PC-9 (cell line): ENCODE data around the gene YY2. TPM values are rescaled to one million over a fixed set of nuclear protein-coding genes. Genes with fewer than 3 reads are reported as not detected.
"Not testable (repeated sequence)": the region's sequence is repeated elsewhere in the genome, so short reads cannot be mapped to it uniquely, and the experiment has no call there.

Experiments
- BruUV-seq: library from RNA; stranded (reverse); fragments of 400-500 nt; replicated peaks from 2 replicates; lab custom pipeline; 2021; lab: Mats Ljungman, UMichigan
- CTCF ChIA-PET: fragments of 300-600 bp; sonication (Branson Sonifier 250); formaldehyde crosslinking; loops from one replicate; lab custom pipeline; 2022; ENCODE audit warnings: antibody characterized with exemption; lab: Charles Lee
- POLR2A ChIA-PET: fragments of 300-600 bp; sonication (Branson Sonifier 250); formaldehyde crosslinking; loops from one replicate; lab custom pipeline; 2022; ENCODE audit warnings: antibody characterized with exemption; ENCODE audit not compliant: unreplicated experiment; lab: Charles Lee
- DNase-seq, 2 experiments: peaks; one replicate each; pipeline versions ENCODE4 v3.0.0 to v3.0.0-alpha.2; 2015 to 2022; ENCODE audit warnings: mixed read lengths in 1 of 2
- H2AFZ ChIP-seq: fragments of 200-600 bp; sonication (generic); 2 replicates; pipeline ENCODE4 v1.8.1; 2017; ENCODE audit warnings: antibody characterized with exemption
- H3F3A ChIP-seq: fragments of 200-600 bp; sonication (generic); 2 replicates; pipeline ENCODE4 v1.8.1; 2017; ENCODE audit warnings: antibody characterized with exemption, mild to moderate bottlenecking, low read depth; ENCODE audit not compliant: insufficient read depth
- H3K27ac ChIP-seq: fragments of 200-600 bp; sonication (generic); 2 replicates; pipeline ENCODE4 v1.6.1; 2016; ENCODE audit warnings: mixed run types
- H3K27me3 ChIP-seq: fragments of 200-600 bp; sonication (generic); 2 replicates; pipeline ENCODE4 v1.6.1; 2016; ENCODE audit warnings: low read depth, mixed run types; ENCODE audit not compliant: insufficient read depth
- H3K36me3 ChIP-seq: fragments of 200-600 bp; sonication (generic); 2 replicates; pipeline ENCODE4 v1.6.1; 2016; ENCODE audit warnings: low read depth, mixed run types
- H3K4me1 ChIP-seq: fragments of 200-600 bp; sonication (generic); replicated peaks from 2 replicates; pipeline ENCODE4 v1.6.1; 2016; ENCODE audit warnings: mixed run types; ENCODE audit not compliant: insufficient read depth
- H3K4me2 ChIP-seq: fragments of 200-600 bp; sonication (generic); 2 replicates; pipeline ENCODE4 v1.6.1; 2017; ENCODE audit warnings: mixed run types
- H3K4me3 ChIP-seq: fragments of 200-600 bp; sonication (generic); 2 replicates; pipeline ENCODE4 v1.6.1; 2016; ENCODE audit warnings: mixed run types
- H3K79me2 ChIP-seq: fragments of 200-600 bp; sonication (generic); 2 replicates; pipeline ENCODE4 v1.6.1; 2017; ENCODE audit warnings: low read depth, mixed run types
- H3K9me2 ChIP-seq: fragments of 200-600 bp; sonication (generic); 2 replicates; pipeline ENCODE4 v1.8.1; 2017; ENCODE audit warnings: mild to moderate bottlenecking; ENCODE audit not compliant: insufficient read depth
- H3K9me3 ChIP-seq: fragments of 200-600 bp; sonication (generic); 2 replicates; pipeline ENCODE4 v1.8.1; 2016; ENCODE audit warnings: low read depth; ENCODE audit not compliant: insufficient read depth
- H4K20me1 ChIP-seq: fragments of 200-600 bp; sonication (generic); 2 replicates; pipeline ENCODE4 v1.8.1; 2017; ENCODE audit not compliant: insufficient read depth
- CTCF ChIP-seq: fragments of 200-600 bp; sonication (generic); conservative IDR thresholded peaks from 2 replicates; pipeline ENCODE4 v1.6.1; 2017; ENCODE audit warnings: mixed run types, antibody characterized with exemption, mild to moderate bottlenecking, moderate library complexity
- EZH2 ChIP-seq: fragments of 200-600 bp; sonication (generic); IDR thresholded peaks from 2 replicates; pipeline ENCODE4 v1.8.0; 2017; ENCODE audit warnings: antibody characterized with exemption, low read depth
- intact Hi-C: fragments of 100-400 bp; cut with micrococcal nuclease; formaldehyde crosslinking; loops from one replicate; pipeline ENCODE4 v1.10.0; 2022; ENCODE audit not compliant: unreplicated experiment
- total RNA-seq: library from RNA; stranded (reverse); gene quantifications from 2 replicates; pipeline ENCODE4 v1.2.3, GENCODE V29; 2021

Gene YY2
- total RNA-seq, 1 experiment from 2014 or later = 2.0 TPM

- Histone ChIP-seq H3K9me3 (no peaks in the 10 kb centered on the region), H3K4me1 (no peaks in the 10 kb centered on the region), H3K27me3 (no peaks in the 10 kb centered on the region), H3K36me3 (no peaks in the 10 kb centered on the region), H2AFZ (no peak overlapping the region), H3K4me2 (no peak overlapping the region), H3K79me2 (no peaks in the 10 kb centered on the region), H3K27ac (no peak overlapping the region), H3K9me2 (no peaks in the 10 kb centered on the region), H3K4me3 (no peak overlapping the region), H3F3A (no peaks in the 10 kb centered on the region), H4K20me1 (no peaks in the 10 kb centered on the region)
- POLR2A ChIA-PET = no interaction called here
- DNase-seq = no peak
- intact Hi-C loops = loop anchor here (10.0 kb wide), 1 partner anchor 99 kb away; no protein-coding TSS in a partner anchor
- CTCF ChIA-PET = no interaction called here
- no TSS peak for BruUV-seq
- TF ChIP-seq CTCF = no peak
- TF ChIP-seq EZH2 = no peak
Measured at GRCh38 chrX:21865436-21865835, 9.6 kb downstream of the YY2 start.

GRCh38 chrX:21870494-21870893 lies 14.7 kb downstream of the YY2 start:
- Histone ChIP-seq H4K20me1 (no peaks in the 10 kb centered on the region), H2AFZ (no peak overlapping the region), H3K4me1 (no peaks in the 10 kb centered on the region), H3K36me3 (no peaks in the 10 kb centered on the region), H3F3A (no peaks in the 10 kb centered on the region), H3K79me2 (no peaks in the 10 kb centered on the region), H3K4me2 (no peak overlapping the region), H3K27ac (no peak overlapping the region), H3K9me2 (no peaks in the 10 kb centered on the region), H3K27me3 (no peaks in the 10 kb centered on the region), H3K4me3 (no peak overlapping the region), H3K9me3 (no peaks in the 10 kb centered on the region)
- BruUV-seq = no TSS peak
- ChIA-PET CTCF (no interaction called here), POLR2A (interaction anchor here (0.6 kb wide), 1 partner anchor 852 kb away, joined by 11 read pairs; no protein-coding TSS in a partner anchor)
- intact Hi-C loops = no loop called here
- no peak for TF ChIP-seq CTCF
- TF ChIP-seq EZH2 = no peak
- DNase-seq = no peak

- ChIA-PET POLR2A (no interaction called here), CTCF (no interaction called here)
- intact Hi-C loops = no loop called here
- no peak overlapping the region for H3K27ac ChIP-seq
- no peak for DNase-seq
- H3K4me1 ChIP-seq = no peaks in the 10 kb centered on the region
- H4K20me1 ChIP-seq = no peaks in the 10 kb centered on the region
- H3K79me2 ChIP-seq = no peaks in the 10 kb centered on the region
- no peak overlapping the region for H3K4me2 ChIP-seq
- TF ChIP-seq CTCF = no peak
- no peak for TF ChIP-seq EZH2
- H2AFZ ChIP-seq = no peak overlapping the region
- H3F3A ChIP-seq = no peaks in the 10 kb centered on the region
- no peaks in the 10 kb centered on the region for H3K9me2 ChIP-seq
- H3K4me3 ChIP-seq = no peak overlapping the region
- H3K9me3 ChIP-seq = no peaks in the 10 kb centered on the region
- BruUV-seq = no TSS peak
- H3K36me3 ChIP-seq = no peaks in the 10 kb centered on the region
- no peaks in the 10 kb centered on the region for H3K27me3 ChIP-seq
Measured at GRCh38 chrX:21873063-21873775, 17.4 kb downstream of the YY2 start.

GRCh38 chrX:21874182-21874581 lies 18.4 kb downstream of the YY2 start:
- H3K4me3 ChIP-seq, BruUV-seq, CTCF ChIA-PET, H2AFZ ChIP-seq, H3K4me1 ChIP-seq, H3K9me3 ChIP-seq, H3K27ac ChIP-seq, H3F3A ChIP-seq, H3K79me2 ChIP-seq, intact Hi-C loops, DNase-seq, H4K20me1 ChIP-seq, H3K4me2 ChIP-seq, H3K27me3 ChIP-seq, POLR2A ChIA-PET, H3K9me2 ChIP-seq, H3K36me3 ChIP-seq: not testable (repeated sequence)
